Astrocyte (in vitro differentiated cells and primary cell): ENCODE results near the gene KCND2. TPM values are rescaled to one million over a fixed set of nuclear protein-coding genes. Genes with fewer than 3 reads are reported as not detected.

ENCODE experiments used
- DNase-seq: peaks from one replicate; pipeline ENCODE4 v3.0.0-alpha.2; 2010; ENCODE audit warnings: low read depth
- FAIRE-seq: peaks from 2 replicates; lab custom pipeline; 2011; peaks lifted over from hg19 to GRCh38; lab: Jason Lieb, UNC
- H2AFZ ChIP-seq: 2 replicates; pipeline ENCODE4 v1.6.0; 2012; ENCODE audit warnings: low read depth, low read length, inconsistent platforms
- H3K27ac ChIP-seq: 2 replicates; pipeline ENCODE4 v1.5.1; 2011; ENCODE audit warnings: low read depth, low read length, inconsistent platforms
- H3K27me3 ChIP-seq: 2 replicates; pipeline ENCODE4 v1.6.0; 2011; ENCODE audit warnings: low read length, inconsistent platforms; ENCODE audit not compliant: insufficient read depth
- H3K36me3 ChIP-seq: 2 replicates; pipeline ENCODE4 v1.5.1; 2011; ENCODE audit warnings: low read length, inconsistent platforms; ENCODE audit not compliant: insufficient read depth
- H3K4me1 ChIP-seq: 2 replicates; pipeline ENCODE4 v1.5.1; 2011; ENCODE audit warnings: low read length, inconsistent platforms; ENCODE audit not compliant: insufficient read depth
- H3K4me2 ChIP-seq: 2 replicates; pipeline ENCODE4 v1.6.0; 2012; ENCODE audit warnings: low read length, inconsistent platforms
- H3K4me3 ChIP-seq: 2 replicates; pipeline ENCODE4 v1.5.1; 2011; ENCODE audit warnings: low read depth, mild to moderate bottlenecking, low read length, inconsistent platforms; ENCODE audit not compliant: insufficient read depth
- H3K79me2 ChIP-seq: 2 replicates; pipeline ENCODE4 v1.6.0; 2012; ENCODE audit warnings: mild to moderate bottlenecking, low read length, inconsistent platforms; ENCODE audit not compliant: insufficient read depth
- H3K9ac ChIP-seq: 2 replicates; pipeline ENCODE4 v1.6.0; 2012; ENCODE audit warnings: mild to moderate bottlenecking, low read length, inconsistent platforms
- H3K9me3 ChIP-seq: 2 replicates; pipeline ENCODE4 v1.5.1; 2012; ENCODE audit warnings: low read depth, mild to moderate bottlenecking, low read length, inconsistent platforms; ENCODE audit not compliant: insufficient read depth
- H4K20me1 ChIP-seq: 2 replicates; pipeline ENCODE4 v1.6.0; 2012; ENCODE audit warnings: low read length, inconsistent platforms; ENCODE audit not compliant: insufficient read depth
- H3K27ac Mint-ChIP-seq: one replicate; pipeline ENCODE4 v1.8.0; 2021; ENCODE audit warnings: mild to moderate bottlenecking, mixed read lengths; ENCODE audit not compliant: unreplicated experiment
- H3K27me3 Mint-ChIP-seq: one replicate; pipeline ENCODE4 v1.8.0; 2021; ENCODE audit warnings: low read depth, mixed read lengths; ENCODE audit not compliant: unreplicated experiment
- H3K36me3 Mint-ChIP-seq: one replicate; pipeline ENCODE4 v1.8.0; 2021; ENCODE audit warnings: low read depth, mixed read lengths; ENCODE audit not compliant: unreplicated experiment
- H3K4me1 Mint-ChIP-seq: one replicate; pipeline ENCODE4 v1.8.0; 2021; ENCODE audit warnings: low read depth, mixed read lengths; ENCODE audit not compliant: unreplicated experiment
- H3K4me3 Mint-ChIP-seq: one replicate; pipeline ENCODE4 v1.8.0; 2021; ENCODE audit warnings: mild to moderate bottlenecking, moderate library complexity, mixed read lengths; ENCODE audit not compliant: unreplicated experiment
- H3K9me3 Mint-ChIP-seq: one replicate; pipeline ENCODE4 v1.8.0; 2021; ENCODE audit warnings: mild to moderate bottlenecking, mixed read lengths; ENCODE audit not compliant: unreplicated experiment
- EZH2 ChIP-seq: IDR thresholded peaks from 2 replicates; pipeline ENCODE4 v1.6.1; 2012; ENCODE audit warnings: mild to moderate bottlenecking, low read length, inconsistent platforms; ENCODE audit not compliant: insufficient read depth
- total RNA-seq: library from RNA; stranded (reverse); gene quantifications from 2 replicates; pipeline ENCODE4 v1.2.1, GENCODE V29; 2021
- TF ChIP-seq, protein P1 (sequence below): IDR thresholded peaks from 2 replicates; pipeline ENCODE4 v1.5.1; 2011; ENCODE audit warnings: low read depth, mild to moderate bottlenecking, inconsistent platforms, low read length, moderate library complexity; ENCODE audit not compliant: insufficient read depth

Gene KCND2
- total RNA-seq, 1 donor from 2014 or later = 0.30 TPM

GRCh38 chr7:120311028-120311788, 38.2 kb downstream of the KCND2 start:
- no peaks in the 10 kb centered on the region for H3K27me3 Mint-ChIP-seq
- H2AFZ ChIP-seq = no peak overlapping the region

GRCh38 chr7:120320218-120320961, 47.4 kb downstream of the KCND2 start:
- FAIRE-seq = no peak
- H3K79me2 ChIP-seq = no peaks in the 10 kb centered on the region

More at GRCh38 chr7:120311028-120311788, 38.2 kb downstream of the KCND2 start:
- H3K27ac Mint-ChIP-seq = no peak overlapping the region
- no peaks in the 10 kb centered on the region for H3K36me3 Mint-ChIP-seq
- Histone ChIP-seq H3K4me3 (no peak overlapping the region), H3K9ac (no peak overlapping the region), H3K27ac (no peak overlapping the region), H3K9me3 (no peaks in the 10 kb centered on the region), H3K4me2 (no peak overlapping the region), H3K4me1 (no peaks in the 10 kb centered on the region), H3K79me2 (no peaks in the 10 kb centered on the region), H3K27me3 (no peaks in the 10 kb centered on the region), H3K36me3 (no peaks in the 10 kb centered on the region), H4K20me1 (no peaks in the 10 kb centered on the region)
- H3K9me3 Mint-ChIP-seq = no peaks in the 10 kb centered on the region
- TF ChIP-seq, protein P1, sequence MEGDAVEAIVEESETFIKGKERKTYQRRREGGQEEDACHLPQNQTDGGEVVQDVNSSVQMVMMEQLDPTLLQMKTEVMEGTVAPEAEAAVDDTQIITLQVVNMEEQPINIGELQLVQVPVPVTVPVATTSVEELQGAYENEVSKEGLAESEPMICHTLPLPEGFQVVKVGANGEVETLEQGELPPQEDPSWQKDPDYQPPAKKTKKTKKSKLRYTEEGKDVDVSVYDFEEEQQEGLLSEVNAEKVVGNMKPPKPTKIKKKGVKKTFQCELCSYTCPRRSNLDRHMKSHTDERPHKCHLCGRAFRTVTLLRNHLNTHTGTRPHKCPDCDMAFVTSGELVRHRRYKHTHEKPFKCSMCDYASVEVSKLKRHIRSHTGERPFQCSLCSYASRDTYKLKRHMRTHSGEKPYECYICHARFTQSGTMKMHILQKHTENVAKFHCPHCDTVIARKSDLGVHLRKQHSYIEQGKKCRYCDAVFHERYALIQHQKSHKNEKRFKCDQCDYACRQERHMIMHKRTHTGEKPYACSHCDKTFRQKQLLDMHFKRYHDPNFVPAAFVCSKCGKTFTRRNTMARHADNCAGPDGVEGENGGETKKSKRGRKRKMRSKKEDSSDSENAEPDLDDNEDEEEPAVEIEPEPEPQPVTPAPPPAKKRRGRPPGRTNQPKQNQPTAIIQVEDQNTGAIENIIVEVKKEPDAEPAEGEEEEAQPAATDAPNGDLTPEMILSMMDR = no peak
- no peak for TF ChIP-seq EZH2
- H3K4me1 Mint-ChIP-seq = no peaks in the 10 kb centered on the region
- DNase-seq = no peak
- H3K4me3 Mint-ChIP-seq = no peak overlapping the region
- no peak for FAIRE-seq

More at GRCh38 chr7:120320218-120320961, 47.4 kb downstream of the KCND2 start:
- Mint-ChIP-seq H3K36me3 (no peaks in the 10 kb centered on the region), H3K4me3 (no peak overlapping the region), H3K27me3 (no peaks in the 10 kb centered on the region), H3K4me1 (no peaks in the 10 kb centered on the region), H3K9me3 (no peaks in the 10 kb centered on the region), H3K27ac (no peak overlapping the region)
- no peak overlapping the region for H3K4me3 ChIP-seq
- no peak overlapping the region for H2AFZ ChIP-seq
- H3K9me3 ChIP-seq = no peaks in the 10 kb centered on the region
- H3K36me3 ChIP-seq = no peaks in the 10 kb centered on the region
- H3K27me3 ChIP-seq = no peaks in the 10 kb centered on the region
- no peaks in the 10 kb centered on the region for H4K20me1 ChIP-seq
- no peak overlapping the region for H3K9ac ChIP-seq
- no peak overlapping the region for H3K4me2 ChIP-seq
- TF ChIP-seq EZH2 = no peak
- TF ChIP-seq, protein P1 = no peak
- H3K4me1 ChIP-seq = no peaks in the 10 kb centered on the region
- no peak for DNase-seq
- H3K27ac ChIP-seq = no peak overlapping the region
